H9 (cell line): Measurements from ENCODE around the gene FCHSD2. TPM values are rescaled to one million over a fixed set of nuclear protein-coding genes. Genes with fewer than 3 reads are reported as not detected.

Experiments used
- DNase-seq: peaks from one replicate; pipeline ENCODE4 v3.0.0-alpha.2; 2017
- H2AFZ ChIP-seq: one replicate; pipeline ENCODE4 v1.6.1; 2013; ENCODE audit warnings: mild to moderate bottlenecking, low read length, control low read depth, moderate library complexity
- H2AK5ac ChIP-seq: 2 replicates; pipeline ENCODE4 v1.6.1; 2013; ENCODE audit warnings: low read length, control low read depth, mixed read lengths; ENCODE audit not compliant: insufficient read length
- H2BK120ac ChIP-seq: one replicate; pipeline ENCODE4 v1.6.1; 2013; ENCODE audit warnings: low read depth, mild to moderate bottlenecking, low read length, control low read depth, inconsistent platforms; ENCODE audit not compliant: poor library complexity, severe bottlenecking
- H2BK12ac ChIP-seq: 2 replicates; pipeline ENCODE4 v1.6.1; 2013; ENCODE audit warnings: low read length, control low read depth, mixed read lengths, low read depth; ENCODE audit not compliant: insufficient read length
- H2BK15ac ChIP-seq: 2 replicates; pipeline ENCODE4 v1.6.1; 2013; ENCODE audit warnings: low read depth, low read length, control low read depth
- H2BK20ac ChIP-seq: one replicate; pipeline ENCODE4 v1.6.1; 2013; ENCODE audit warnings: low read depth, mild to moderate bottlenecking, low read length, control low read depth, inconsistent platforms; ENCODE audit not compliant: poor library complexity, severe bottlenecking
- H2BK5ac ChIP-seq: 2 replicates; pipeline ENCODE4 v1.6.1; 2013; ENCODE audit warnings: low read length, control low read depth, mixed read lengths; ENCODE audit not compliant: insufficient read length
- H3K14ac ChIP-seq: 2 replicates; pipeline ENCODE4 v1.6.1; 2013; ENCODE audit warnings: low read length, control low read depth; ENCODE audit not compliant: insufficient read depth
- H3K18ac ChIP-seq: 2 replicates; pipeline ENCODE4 v1.6.1; 2013; ENCODE audit warnings: low read depth, mild to moderate bottlenecking, mixed read lengths, low read length, control low read depth; ENCODE audit not compliant: insufficient read length
- H3K23ac ChIP-seq: 2 replicates; pipeline ENCODE4 v1.6.1; 2013; ENCODE audit warnings: low read length, control low read depth, mixed read lengths, low read depth; ENCODE audit not compliant: insufficient read length
- H3K23me2 ChIP-seq: 2 replicates; pipeline ENCODE4 v1.6.1; 2013; ENCODE audit warnings: low read depth, mild to moderate bottlenecking, mixed read lengths, low read length, control low read depth; ENCODE audit not compliant: insufficient read length, poor library complexity, severe bottlenecking
- H3K27ac ChIP-seq: 2 replicates; pipeline ENCODE4 v1.5.1; 2013; ENCODE audit warnings: low read length, control low read depth, mixed read lengths, low read depth; ENCODE audit not compliant: insufficient read length
- H3K27me3 ChIP-seq: 2 replicates; pipeline ENCODE4 v1.6.1; 2013; ENCODE audit warnings: low read length, control low read depth, inconsistent platforms; ENCODE audit not compliant: insufficient read depth
- H3K4ac ChIP-seq: 2 replicates; pipeline ENCODE4 v1.6.1; 2013; ENCODE audit warnings: low read depth, mild to moderate bottlenecking, control low read depth, inconsistent platforms, low read length, moderate library complexity
- H3K4me1 ChIP-seq: 2 replicates; pipeline ENCODE4 v1.6.1; 2013; ENCODE audit warnings: low read length, control low read depth, inconsistent platforms; ENCODE audit not compliant: insufficient read depth
- H3K4me2 ChIP-seq: 2 replicates; pipeline ENCODE4 v1.6.1; 2013; ENCODE audit warnings: low read length, control low read depth, mixed read lengths; ENCODE audit not compliant: insufficient read length, insufficient read depth
- H3K56ac ChIP-seq: 2 replicates; pipeline ENCODE4 v1.6.1; 2013; ENCODE audit warnings: low read depth, mild to moderate bottlenecking, mixed read lengths, low read length, control low read depth; ENCODE audit not compliant: insufficient read length
- H3K79me1 ChIP-seq: 2 replicates; pipeline ENCODE4 v1.6.1; 2013; ENCODE audit warnings: low read depth, mild to moderate bottlenecking, moderate library complexity, low read length, control low read depth, inconsistent platforms; ENCODE audit not compliant: insufficient read depth, poor library complexity, severe bottlenecking
- H3K79me2 ChIP-seq: 2 replicates; pipeline ENCODE4 v1.6.1; 2013; ENCODE audit warnings: low read length, control low read depth, inconsistent platforms; ENCODE audit not compliant: insufficient read depth
- H3K9ac ChIP-seq: 2 replicates; pipeline ENCODE4 v1.6.1; 2013; ENCODE audit warnings: low read length, control low read depth, mixed read lengths; ENCODE audit not compliant: insufficient read length; ENCODE audit errors: extremely low read depth
- H3K9me3 ChIP-seq: one replicate; pipeline ENCODE4 v1.6.1; 2013; ENCODE audit warnings: low read depth, low read length, inconsistent platforms; ENCODE audit not compliant: control insufficient read depth
- H3T11ph ChIP-seq: one replicate; pipeline ENCODE4 v1.6.1; 2013; ENCODE audit warnings: mild to moderate bottlenecking, low read length, control low read depth, inconsistent platforms
- H4K20me1 ChIP-seq: one replicate; pipeline ENCODE4 v1.6.1; 2013; ENCODE audit not compliant: control insufficient read depth, insufficient read length, insufficient read depth
- H4K5ac ChIP-seq: 2 replicates; pipeline ENCODE4 v1.6.1; 2013; ENCODE audit warnings: low read depth, mild to moderate bottlenecking, mixed read lengths, low read length, control low read depth; ENCODE audit not compliant: insufficient read length
- H4K8ac ChIP-seq: replicated peaks from 2 replicates; pipeline ENCODE4 v1.6.1; 2013; ENCODE audit warnings: low read length, control low read depth, mixed read lengths, low read depth; ENCODE audit not compliant: insufficient read length
- H4K91ac ChIP-seq: 2 replicates; pipeline ENCODE4 v1.6.1; 2013; ENCODE audit warnings: low read depth, mild to moderate bottlenecking, moderate library complexity, mixed read lengths, low read length, control low read depth; ENCODE audit not compliant: insufficient read length
- H3K27ac Mint-ChIP-seq, 3 experiments: 2 replicates in 2 of 3; 3 replicates in 1 of 3; pipeline ENCODE4 v1.8.0; 2020 to 2021; ENCODE audit warnings: mixed read lengths in 3 of 3, mild to moderate bottlenecking in 1 of 3, moderate library complexity in 1 of 3
- H3K27me3 Mint-ChIP-seq: 2 replicates; pipeline ENCODE4 v1.8.0; 2021; ENCODE audit warnings: low read depth, mild to moderate bottlenecking, moderate library complexity, mixed read lengths
- H3K36me3 Mint-ChIP-seq, 3 experiments: 2 replicates in 2 of 3; 3 replicates in 1 of 3; pipeline ENCODE4 v1.8.0; 2020 to 2021; ENCODE audit warnings: low read depth in 3 of 3, mixed read lengths in 3 of 3; ENCODE audit not compliant: insufficient read depth in 1 of 3
- H3K4me1 Mint-ChIP-seq, 2 experiments: 2 replicates each; pipeline ENCODE4 v1.8.0; 2020; ENCODE audit warnings: mixed read lengths in 2 of 2
- H3K4me3 Mint-ChIP-seq, 2 experiments: 2 replicates in 1 of 2; 3 replicates in 1 of 2; pipeline ENCODE4 v1.8.0; 2020 to 2021; ENCODE audit warnings: mild to moderate bottlenecking in 2 of 2, mixed read lengths in 2 of 2, moderate library complexity in 1 of 2
- H3K9me3 Mint-ChIP-seq, 2 experiments: 2 replicates in 1 of 2; 3 replicates in 1 of 2; pipeline ENCODE4 v1.8.0; 2020; ENCODE audit warnings: mild to moderate bottlenecking in 2 of 2, mixed read lengths in 2 of 2, moderate library complexity in 1 of 2
- WGBS: extraction: QIAGEN DNeasy Blood & Tissue Kit; methylation state at CpG from one replicate; pipeline ENCODE4 v1.1.7; 2013; ENCODE audit warnings: missing lambda C conversion rate, low lambda C conversion rate, mixed read lengths; ENCODE audit not compliant: insufficient read length; ENCODE audit errors: extremely low coverage; 5-methylcytosine and 5-hydroxymethylcytosine counted together
- total RNA-seq: library from RNA; stranded (reverse); gene quantifications from 2 replicates; pipeline ENCODE4 v1.2.1, GENCODE V29; 2021
- TF ChIP-seq, protein P1 (sequence below): fragments of 200-600 bp; sonication (generic); conservative IDR thresholded peaks from 3 replicates; pipeline ENCODE4 v1.8.0; 2021; ENCODE audit warnings: antibody characterized with exemption, mild to moderate bottlenecking

Gene FCHSD2
- total RNA-seq, 1 experiment from 2014 or later: 17.8 TPM

- no peak overlapping the region for H2AFZ ChIP-seq
- no peak overlapping the region for H3K18ac ChIP-seq
- H2BK12ac ChIP-seq: no peak overlapping the region
- H3K23me2 ChIP-seq: no peaks in the 10 kb centered on the region
- H2BK5ac ChIP-seq: no peak overlapping the region
- no peak overlapping the region for H3K4me3 Mint-ChIP-seq
- peak overlapping the region in 1 of 3 experiments; percentile 87; a peak in 1 of 7 replicates for H3K27ac Mint-ChIP-seq
- H3K9me3 Mint-ChIP-seq: peaks cover 2 to 3% of the 10 kb centered on the region in 2 experiments; a peak in 2 of 5 replicates
- peaks cover 0 to 4% (median 3%) of the 10 kb centered on the region in 3 experiments; a peak in 2 of 7 replicates for H3K36me3 Mint-ChIP-seq
- no peaks in the 10 kb centered on the region for H3K79me2 ChIP-seq
- DNase-seq: no peak
- H3K14ac ChIP-seq: no peak overlapping the region
- H3K9me3 ChIP-seq: no peaks in the 10 kb centered on the region
- no peak overlapping the region for H4K91ac ChIP-seq
- H2BK15ac ChIP-seq: no peak overlapping the region
- H3K4me2 ChIP-seq: no peak overlapping the region
- no peaks in the 10 kb centered on the region for H3K27me3 ChIP-seq
- no peaks in the 10 kb centered on the region for H4K20me1 ChIP-seq
- H3K79me1 ChIP-seq: no peaks in the 10 kb centered on the region
- H3K27ac ChIP-seq: no peak overlapping the region
- no peaks in the 10 kb centered on the region for H3K4me1 ChIP-seq
- H2BK20ac ChIP-seq: no peak overlapping the region
- H4K8ac ChIP-seq: no peak overlapping the region
- no peaks in the 10 kb centered on the region for H3K27me3 Mint-ChIP-seq
- no peak overlapping the region for H2BK120ac ChIP-seq
- H3T11ph ChIP-seq: no peak overlapping the region
- H4K5ac ChIP-seq: no peak overlapping the region
- no peak overlapping the region for H3K56ac ChIP-seq
- no CpG with 5 or more reads among the region's 3 CpGs for WGBS
- no peak overlapping the region for H3K23ac ChIP-seq
- H3K9ac ChIP-seq: no peak overlapping the region
- H3K4me1 Mint-ChIP-seq: peaks cover 13 to 17% of the 10 kb centered on the region in 2 experiments
- H3K4ac ChIP-seq: no peak overlapping the region
- H2AK5ac ChIP-seq: no peak overlapping the region
- TF ChIP-seq, protein P1, sequence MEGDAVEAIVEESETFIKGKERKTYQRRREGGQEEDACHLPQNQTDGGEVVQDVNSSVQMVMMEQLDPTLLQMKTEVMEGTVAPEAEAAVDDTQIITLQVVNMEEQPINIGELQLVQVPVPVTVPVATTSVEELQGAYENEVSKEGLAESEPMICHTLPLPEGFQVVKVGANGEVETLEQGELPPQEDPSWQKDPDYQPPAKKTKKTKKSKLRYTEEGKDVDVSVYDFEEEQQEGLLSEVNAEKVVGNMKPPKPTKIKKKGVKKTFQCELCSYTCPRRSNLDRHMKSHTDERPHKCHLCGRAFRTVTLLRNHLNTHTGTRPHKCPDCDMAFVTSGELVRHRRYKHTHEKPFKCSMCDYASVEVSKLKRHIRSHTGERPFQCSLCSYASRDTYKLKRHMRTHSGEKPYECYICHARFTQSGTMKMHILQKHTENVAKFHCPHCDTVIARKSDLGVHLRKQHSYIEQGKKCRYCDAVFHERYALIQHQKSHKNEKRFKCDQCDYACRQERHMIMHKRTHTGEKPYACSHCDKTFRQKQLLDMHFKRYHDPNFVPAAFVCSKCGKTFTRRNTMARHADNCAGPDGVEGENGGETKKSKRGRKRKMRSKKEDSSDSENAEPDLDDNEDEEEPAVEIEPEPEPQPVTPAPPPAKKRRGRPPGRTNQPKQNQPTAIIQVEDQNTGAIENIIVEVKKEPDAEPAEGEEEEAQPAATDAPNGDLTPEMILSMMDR: no peak
Observed at GRCh38 chr11:72981971-72982685, 160.0 kb downstream of the FCHSD2 start.
